GM10266 (cell line): ENCODE results near the gene OGFR.

Experiments
- DNase-seq: peaks from one replicate; pipeline ENCODE4 v3.0.0; 2012; ENCODE audit errors: extremely low spot score
- TF ChIP-seq, protein P1 (sequence below): IDR thresholded peaks from 2 replicates; pipeline ENCODE4 v1.5.1; 2012; ENCODE audit warnings: mild to moderate bottlenecking, low read depth; ENCODE audit not compliant: control insufficient read depth, insufficient read depth; ENCODE audit errors: missing control alignments

OGFR gene

DNA sequence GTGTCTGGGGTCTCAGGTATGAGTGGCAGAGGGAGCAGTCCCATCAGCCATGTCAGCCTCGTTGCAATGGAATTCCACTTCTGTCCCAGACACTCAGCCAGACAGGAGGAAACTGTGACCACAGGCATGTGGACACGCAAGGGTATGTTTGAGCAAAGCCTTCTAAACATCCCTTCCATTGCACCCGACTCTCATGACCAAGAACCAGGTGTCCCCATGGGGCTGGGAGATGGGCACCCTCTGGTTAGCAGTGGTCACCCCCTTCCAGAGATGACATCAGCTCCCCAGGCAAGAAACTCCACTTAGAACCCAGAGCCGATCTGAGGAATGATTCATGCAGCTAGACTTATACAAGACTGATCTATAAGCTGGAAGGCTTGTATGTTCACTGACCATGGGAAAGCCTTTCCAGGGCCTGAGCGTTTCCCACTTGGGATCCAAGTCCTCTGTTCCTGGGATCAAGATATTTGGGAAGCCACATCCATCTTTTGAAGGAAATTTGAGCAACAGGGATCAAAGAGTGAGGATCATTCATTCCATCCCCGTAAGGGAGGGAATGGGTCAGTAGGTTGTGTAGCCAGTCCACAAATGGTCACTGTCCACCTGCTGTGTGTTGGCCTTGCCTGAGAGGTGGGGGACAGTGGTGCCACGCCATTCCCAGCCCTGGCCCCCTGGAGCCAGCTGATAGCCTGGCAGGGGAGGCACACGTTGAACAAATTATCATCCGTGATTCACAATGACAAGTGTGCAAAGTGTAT lies 12.3 kb upstream of the OGFR start:
- TF ChIP-seq, protein P1, sequence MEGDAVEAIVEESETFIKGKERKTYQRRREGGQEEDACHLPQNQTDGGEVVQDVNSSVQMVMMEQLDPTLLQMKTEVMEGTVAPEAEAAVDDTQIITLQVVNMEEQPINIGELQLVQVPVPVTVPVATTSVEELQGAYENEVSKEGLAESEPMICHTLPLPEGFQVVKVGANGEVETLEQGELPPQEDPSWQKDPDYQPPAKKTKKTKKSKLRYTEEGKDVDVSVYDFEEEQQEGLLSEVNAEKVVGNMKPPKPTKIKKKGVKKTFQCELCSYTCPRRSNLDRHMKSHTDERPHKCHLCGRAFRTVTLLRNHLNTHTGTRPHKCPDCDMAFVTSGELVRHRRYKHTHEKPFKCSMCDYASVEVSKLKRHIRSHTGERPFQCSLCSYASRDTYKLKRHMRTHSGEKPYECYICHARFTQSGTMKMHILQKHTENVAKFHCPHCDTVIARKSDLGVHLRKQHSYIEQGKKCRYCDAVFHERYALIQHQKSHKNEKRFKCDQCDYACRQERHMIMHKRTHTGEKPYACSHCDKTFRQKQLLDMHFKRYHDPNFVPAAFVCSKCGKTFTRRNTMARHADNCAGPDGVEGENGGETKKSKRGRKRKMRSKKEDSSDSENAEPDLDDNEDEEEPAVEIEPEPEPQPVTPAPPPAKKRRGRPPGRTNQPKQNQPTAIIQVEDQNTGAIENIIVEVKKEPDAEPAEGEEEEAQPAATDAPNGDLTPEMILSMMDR = no peak
- DNase-seq = no peak

DNA sequence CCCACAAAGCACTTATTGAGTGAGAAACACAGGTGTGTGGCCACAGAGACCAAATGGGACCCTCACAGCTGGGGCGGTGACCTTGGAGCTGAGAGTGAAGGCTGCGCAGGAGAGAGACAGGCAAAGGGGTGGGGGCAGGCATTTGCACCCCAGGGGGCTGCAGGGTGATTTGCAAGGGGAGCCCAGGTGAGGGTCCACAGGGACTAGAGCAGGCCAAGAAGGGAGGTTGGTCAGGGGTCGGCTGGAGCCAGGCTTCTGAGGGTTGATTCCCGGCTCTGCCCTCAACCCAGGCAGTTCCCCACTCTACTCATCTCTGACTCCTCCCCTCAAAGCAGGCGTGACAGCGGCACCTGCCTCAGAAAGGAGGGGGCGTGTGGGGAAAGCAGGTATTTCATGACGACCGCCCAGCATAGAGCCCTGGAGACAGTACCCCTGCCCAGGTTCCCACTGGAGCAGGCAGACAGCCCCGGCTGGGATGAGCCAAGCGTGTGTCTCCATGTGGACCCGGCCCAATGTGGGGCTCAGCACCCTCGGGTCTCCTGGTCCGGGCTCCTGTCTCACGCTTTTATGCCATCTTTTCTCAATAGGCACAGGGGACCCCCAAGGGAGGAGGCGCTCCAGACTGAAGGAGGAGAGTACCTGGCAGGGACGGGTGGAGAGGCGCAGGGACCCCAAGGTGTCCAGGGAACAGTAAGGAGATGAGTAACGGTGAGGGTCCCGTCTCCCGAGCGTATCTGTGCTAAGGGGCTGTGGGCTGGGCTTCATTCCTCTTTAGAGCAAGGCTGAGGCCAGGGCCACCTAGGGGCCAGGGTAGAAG lies 11.5 kb upstream of the OGFR start:
- no peak for DNase-seq
- TF ChIP-seq, protein P1 = no peak

DNA sequence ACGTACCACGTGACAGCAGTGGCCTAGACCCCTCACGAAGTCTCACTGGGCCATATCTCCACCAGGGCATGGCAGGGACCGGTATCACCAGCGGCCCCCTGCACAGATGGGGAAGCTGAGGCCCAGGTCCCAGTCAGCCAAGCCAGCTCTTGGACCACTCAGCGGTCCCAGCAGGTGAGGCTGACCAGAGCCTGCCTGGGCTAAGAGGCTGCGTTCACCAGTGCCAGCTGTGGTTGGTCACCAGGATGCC lies 11.0 kb upstream of the OGFR start:
- DNase-seq = no peak
- TF ChIP-seq, protein P1 = no peak

DNA sequence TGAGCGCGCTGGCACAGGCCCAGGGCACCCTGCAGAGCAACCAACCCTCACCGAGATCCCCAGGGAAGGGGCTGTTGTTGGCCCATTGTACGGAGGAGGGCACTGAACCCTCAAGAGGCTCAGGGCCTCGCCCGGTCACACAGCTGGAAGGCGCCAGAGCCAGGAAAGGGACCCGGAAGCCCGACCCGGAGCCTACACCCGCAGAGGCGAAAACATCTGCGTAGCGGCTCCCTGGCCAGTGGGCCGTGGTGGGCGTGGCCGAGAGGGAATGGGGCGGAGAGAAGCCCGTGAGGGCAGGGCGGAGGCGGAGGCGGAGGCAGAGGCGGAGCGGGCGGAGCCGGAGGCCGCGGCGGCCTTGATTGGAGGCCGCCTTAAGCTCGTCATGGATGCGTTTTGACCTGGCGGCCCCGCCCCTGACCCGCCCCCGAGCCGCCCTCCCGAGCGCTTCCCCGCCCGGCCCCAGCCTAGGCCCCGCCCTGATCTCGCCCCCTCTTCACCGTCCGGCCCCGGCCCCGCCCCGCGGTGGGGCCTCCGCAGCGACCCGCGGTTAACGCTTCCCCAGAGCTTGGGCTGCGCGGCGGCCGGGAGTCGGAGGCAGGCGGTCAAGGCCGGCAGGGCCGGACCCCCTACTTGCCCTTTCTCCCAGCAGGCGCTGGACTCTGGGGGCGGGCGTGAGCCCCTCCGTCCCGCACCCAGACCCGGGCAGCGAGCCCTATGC lies 10.5 kb upstream of the OGFR start:
- peak; percentile 98 for DNase-seq
- TF ChIP-seq, protein P1 = no peak

DNA sequence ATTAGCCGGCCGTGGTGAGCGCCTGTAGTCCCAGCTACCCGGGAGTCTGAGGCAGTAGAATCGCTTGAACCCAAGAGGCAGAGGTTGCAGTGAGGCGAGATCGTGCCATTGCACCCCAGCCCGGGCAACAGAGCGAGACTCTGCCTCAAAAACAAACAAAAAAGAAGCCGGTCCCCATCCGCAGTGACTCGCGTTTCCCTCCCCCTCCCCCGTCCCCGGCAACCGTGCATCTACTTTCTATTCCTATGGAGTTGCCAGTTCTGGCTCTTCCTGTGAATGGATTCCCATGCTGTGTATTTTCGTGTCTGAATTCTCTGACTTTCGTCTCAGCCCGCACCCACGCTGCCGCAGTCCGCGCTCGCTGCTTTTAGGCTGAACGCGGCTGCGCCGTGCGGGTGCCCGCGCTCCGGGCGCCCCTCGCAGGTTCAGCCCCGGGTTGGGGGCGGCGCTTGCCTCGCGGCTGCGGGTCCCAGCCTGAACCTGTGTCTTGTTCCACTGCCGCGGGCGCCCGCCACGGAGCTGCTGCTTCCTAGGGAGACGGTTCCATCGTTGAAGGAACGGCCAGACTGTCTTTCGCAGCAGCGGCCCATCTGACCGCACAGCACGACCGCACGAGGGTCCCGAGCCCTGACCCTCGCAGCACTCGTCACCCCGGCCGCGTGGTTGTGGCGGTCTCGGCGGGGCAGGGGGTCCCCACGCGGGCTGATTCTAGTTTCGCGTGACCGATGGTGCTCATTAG lies 9.4 kb upstream of the OGFR start:
- TF ChIP-seq, protein P1 = no peak
- peak; percentile 77 for DNase-seq

DNA sequence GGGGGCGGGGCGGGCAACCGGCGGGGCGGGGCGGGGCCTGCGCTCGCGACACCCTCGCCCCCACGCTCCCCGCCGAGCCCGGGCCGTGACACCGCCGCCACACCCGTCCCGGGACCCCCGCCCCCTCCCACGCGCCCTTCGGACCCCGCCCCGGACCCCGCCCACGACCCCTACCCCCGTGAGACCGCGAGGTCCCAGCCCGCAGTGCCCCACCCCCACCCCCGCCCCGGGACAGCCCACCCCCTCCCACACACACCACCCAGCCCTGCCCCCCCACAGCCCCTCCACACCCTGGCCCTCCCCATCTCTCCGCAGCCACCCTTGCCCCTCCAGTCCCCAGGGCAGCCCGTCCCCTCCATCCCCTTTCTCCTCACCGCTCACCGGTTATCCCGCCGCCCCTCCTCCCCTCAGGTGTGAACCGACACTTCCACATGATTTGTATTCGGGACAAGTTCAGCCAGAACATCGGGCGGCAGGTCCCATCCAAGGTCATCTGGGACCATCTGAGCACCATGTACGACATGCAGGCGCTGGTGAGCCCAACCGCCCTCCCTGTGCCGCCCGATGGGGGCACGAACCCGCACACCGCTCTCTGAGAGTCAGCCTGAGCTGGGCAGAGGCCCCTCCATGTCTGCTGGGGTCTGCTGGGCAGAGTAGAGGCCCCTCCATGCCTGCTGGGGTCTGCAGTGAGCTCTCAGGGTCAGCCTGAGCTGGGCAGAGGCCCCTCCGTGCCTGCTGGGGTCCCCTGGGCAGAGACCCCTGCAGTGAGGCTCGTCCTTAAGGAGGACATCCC lies 7.7 kb upstream of the OGFR start:
- TF ChIP-seq, protein P1 = no peak
- no peak for DNase-seq
